ENCODE measurements around the gene ANKRD13C.
"Not testable (repeated sequence)": the region's sequence is repeated elsewhere in the genome, so short reads cannot be mapped to it uniquely, and the experiment has no call there.

The ANKRD13C gene

GRCh38 chr1:70358921-70359564, 4.5 kb upstream of the ANKRD13C start:
- no peak for DNase-seq

- DNase-seq: no peak
Observed at GRCh38 chr1:70355920-70356319, 1.4 kb upstream of the ANKRD13C start.

GRCh38 chr1:70355111-70355407, 537 bp upstream of the ANKRD13C start:
- no peak for DNase-seq

- peak; percentile 10 for DNase-seq
Observed at GRCh38 chr1:70353601-70354331, 756 bp downstream of the ANKRD13C start.

- no peak for DNase-seq
Observed at GRCh38 chr1:70353044-70353443, 1.5 kb downstream of the ANKRD13C start.

- not testable (repeated sequence) for DNase-seq
Observed at GRCh38 chr1:70349799-70350198, 4.7 kb downstream of the ANKRD13C start.

- no peak for DNase-seq
Observed at GRCh38 chr1:70348399-70349165, 5.9 kb downstream of the ANKRD13C start.

GRCh38 chr1:70339644-70340043, 14.9 kb downstream of the ANKRD13C start:
- DNase-seq: not testable (repeated sequence)

- DNase-seq: no peak
Observed at GRCh38 chr1:70336050-70336449, 18.5 kb downstream of the ANKRD13C start.

- no peak for DNase-seq
Observed at GRCh38 chr1:70334436-70334835, 20.1 kb downstream of the ANKRD13C start.

GRCh38 chr1:70333245-70333644, 21.3 kb downstream of the ANKRD13C start:
- DNase-seq: no peak

GRCh38 chr1:70331962-70332361, 22.6 kb downstream of the ANKRD13C start:
- no peak for DNase-seq

GRCh38 chr1:70327306-70328076, 27.0 kb downstream of the ANKRD13C start:
- DNase-seq: no peak

- no peak for DNase-seq
Observed at GRCh38 chr1:70324683-70325082, 29.8 kb downstream of the ANKRD13C start.

- no peak for DNase-seq
Observed at GRCh38 chr1:70319750-70320149, 34.8 kb downstream of the ANKRD13C start.

GRCh38 chr1:70318191-70318590, 36.3 kb downstream of the ANKRD13C start:
- no peak for DNase-seq

GRCh38 chr1:70317087-70317486, 37.4 kb downstream of the ANKRD13C start:
- DNase-seq: no peak

GRCh38 chr1:70315782-70316181, 38.7 kb downstream of the ANKRD13C start:
- DNase-seq: no peak

- DNase-seq: no peak
Observed at GRCh38 chr1:70314706-70315304, 39.7 kb downstream of the ANKRD13C start.

GRCh38 chr1:70311369-70311768, 43.2 kb downstream of the ANKRD13C start:
- no peak for DNase-seq

- no peak for DNase-seq
Observed at GRCh38 chr1:70299472-70299871, 55.0 kb downstream of the ANKRD13C start.

- DNase-seq: no peak
Observed at GRCh38 chr1:70295749-70296148, 58.8 kb downstream of the ANKRD13C start.
